HL-60 (cell line): ENCODE measurements around the gene MEIOSIN.
"Not testable (repeated sequence)": the region's sequence is repeated elsewhere in the genome, so short reads cannot be mapped to it uniquely, and the experiment has no call there.

Experiments
- DNase-seq, 2 experiments: peaks; one replicate each; pipeline ENCODE4 v3.0.0-alpha.2; 2010 to 2020; ENCODE audit warnings: low read depth in 1 of 2, low spot score in 1 of 2
- H3K27ac ChIP-seq: fragments of 250-450 bp; sonication (Bioruptor Pico); replicated peaks from 2 replicates; pipeline ENCODE4 v1.5.1; 2020; ENCODE audit warnings: mild to moderate bottlenecking, moderate library complexity
- H3K27me3 ChIP-seq: fragments of 250-450 bp; sonication (Bioruptor Pico); 2 replicates; pipeline ENCODE4 v1.5.1; 2021; ENCODE audit warnings: mild to moderate bottlenecking, moderate library complexity; ENCODE audit not compliant: insufficient read depth, poor library complexity, severe bottlenecking
- H3K4me3 ChIP-seq: replicated peaks from 2 replicates; pipeline ENCODE4 v1.5.1; 2011; ENCODE audit warnings: mild to moderate bottlenecking, control low read depth, low read length; ENCODE audit not compliant: insufficient read depth
- GABPA ChIP-seq: IDR thresholded peaks from 2 replicates; pipeline ENCODE4 v1.6.1; 2012; ENCODE audit warnings: low read depth
- POLR2AphosphoS5 ChIP-seq: IDR thresholded peaks from 2 replicates; pipeline ENCODE4 v1.6.1; 2012; ENCODE audit warnings: low read depth
- SPI1 ChIP-seq: IDR thresholded peaks from 2 replicates; pipeline ENCODE4 v1.6.1; 2012; ENCODE audit warnings: low read depth, mild to moderate bottlenecking, borderline replicate concordance
- TF ChIP-seq, protein P1 (sequence below): IDR thresholded peaks from one replicate; pipeline ENCODE4 v1.5.1; 2011; ENCODE audit warnings: low read length, control low read depth, inconsistent platforms; ENCODE audit not compliant: insufficient read depth
- TF ChIP-seq, protein P2 (sequence below): IDR thresholded peaks from 2 replicates; pipeline ENCODE4 v1.6.1; 2012; ENCODE audit warnings: low read depth; ENCODE audit not compliant: insufficient replicate concordance

Gene MEIOSIN

DNA sequence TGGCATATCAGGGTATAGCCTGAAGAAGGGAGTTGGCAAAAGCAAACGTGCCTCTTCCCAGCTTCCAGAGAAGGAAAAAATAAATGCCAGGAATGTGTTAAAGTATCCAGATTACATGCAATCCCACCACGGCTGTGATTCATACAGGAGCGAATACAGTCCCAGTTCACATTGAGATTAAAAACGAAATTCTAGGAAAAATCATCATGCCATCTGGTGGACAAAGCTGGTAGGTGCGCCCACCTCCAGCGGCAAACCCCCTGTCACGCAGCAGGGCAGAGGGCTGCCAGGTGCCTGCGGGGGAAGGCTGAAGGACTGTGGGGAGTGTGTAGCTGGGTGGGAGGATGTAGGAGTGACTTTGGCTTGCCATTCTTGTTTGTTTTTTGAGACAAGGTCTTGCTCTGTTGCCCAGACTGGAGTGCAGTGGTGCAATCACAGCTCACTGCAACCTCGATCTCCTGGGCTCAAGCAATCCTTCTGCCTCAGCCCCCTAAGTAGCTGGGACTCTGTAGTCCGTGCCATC, 65.8 kb downstream of the MEIOSIN start:
- TF ChIP-seq GABPA: no peak
- TF ChIP-seq, protein P1, sequence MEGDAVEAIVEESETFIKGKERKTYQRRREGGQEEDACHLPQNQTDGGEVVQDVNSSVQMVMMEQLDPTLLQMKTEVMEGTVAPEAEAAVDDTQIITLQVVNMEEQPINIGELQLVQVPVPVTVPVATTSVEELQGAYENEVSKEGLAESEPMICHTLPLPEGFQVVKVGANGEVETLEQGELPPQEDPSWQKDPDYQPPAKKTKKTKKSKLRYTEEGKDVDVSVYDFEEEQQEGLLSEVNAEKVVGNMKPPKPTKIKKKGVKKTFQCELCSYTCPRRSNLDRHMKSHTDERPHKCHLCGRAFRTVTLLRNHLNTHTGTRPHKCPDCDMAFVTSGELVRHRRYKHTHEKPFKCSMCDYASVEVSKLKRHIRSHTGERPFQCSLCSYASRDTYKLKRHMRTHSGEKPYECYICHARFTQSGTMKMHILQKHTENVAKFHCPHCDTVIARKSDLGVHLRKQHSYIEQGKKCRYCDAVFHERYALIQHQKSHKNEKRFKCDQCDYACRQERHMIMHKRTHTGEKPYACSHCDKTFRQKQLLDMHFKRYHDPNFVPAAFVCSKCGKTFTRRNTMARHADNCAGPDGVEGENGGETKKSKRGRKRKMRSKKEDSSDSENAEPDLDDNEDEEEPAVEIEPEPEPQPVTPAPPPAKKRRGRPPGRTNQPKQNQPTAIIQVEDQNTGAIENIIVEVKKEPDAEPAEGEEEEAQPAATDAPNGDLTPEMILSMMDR: peak; percentile 73
- TF ChIP-seq, protein P2, sequence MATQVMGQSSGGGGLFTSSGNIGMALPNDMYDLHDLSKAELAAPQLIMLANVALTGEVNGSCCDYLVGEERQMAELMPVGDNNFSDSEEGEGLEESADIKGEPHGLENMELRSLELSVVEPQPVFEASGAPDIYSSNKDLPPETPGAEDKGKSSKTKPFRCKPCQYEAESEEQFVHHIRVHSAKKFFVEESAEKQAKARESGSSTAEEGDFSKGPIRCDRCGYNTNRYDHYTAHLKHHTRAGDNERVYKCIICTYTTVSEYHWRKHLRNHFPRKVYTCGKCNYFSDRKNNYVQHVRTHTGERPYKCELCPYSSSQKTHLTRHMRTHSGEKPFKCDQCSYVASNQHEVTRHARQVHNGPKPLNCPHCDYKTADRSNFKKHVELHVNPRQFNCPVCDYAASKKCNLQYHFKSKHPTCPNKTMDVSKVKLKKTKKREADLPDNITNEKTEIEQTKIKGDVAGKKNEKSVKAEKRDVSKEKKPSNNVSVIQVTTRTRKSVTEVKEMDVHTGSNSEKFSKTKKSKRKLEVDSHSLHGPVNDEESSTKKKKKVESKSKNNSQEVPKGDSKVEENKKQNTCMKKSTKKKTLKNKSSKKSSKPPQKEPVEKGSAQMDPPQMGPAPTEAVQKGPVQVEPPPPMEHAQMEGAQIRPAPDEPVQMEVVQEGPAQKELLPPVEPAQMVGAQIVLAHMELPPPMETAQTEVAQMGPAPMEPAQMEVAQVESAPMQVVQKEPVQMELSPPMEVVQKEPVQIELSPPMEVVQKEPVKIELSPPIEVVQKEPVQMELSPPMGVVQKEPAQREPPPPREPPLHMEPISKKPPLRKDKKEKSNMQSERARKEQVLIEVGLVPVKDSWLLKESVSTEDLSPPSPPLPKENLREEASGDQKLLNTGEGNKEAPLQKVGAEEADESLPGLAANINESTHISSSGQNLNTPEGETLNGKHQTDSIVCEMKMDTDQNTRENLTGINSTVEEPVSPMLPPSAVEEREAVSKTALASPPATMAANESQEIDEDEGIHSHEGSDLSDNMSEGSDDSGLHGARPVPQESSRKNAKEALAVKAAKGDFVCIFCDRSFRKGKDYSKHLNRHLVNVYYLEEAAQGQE: no peak
- no peak overlapping the region for H3K27ac ChIP-seq

DNA sequence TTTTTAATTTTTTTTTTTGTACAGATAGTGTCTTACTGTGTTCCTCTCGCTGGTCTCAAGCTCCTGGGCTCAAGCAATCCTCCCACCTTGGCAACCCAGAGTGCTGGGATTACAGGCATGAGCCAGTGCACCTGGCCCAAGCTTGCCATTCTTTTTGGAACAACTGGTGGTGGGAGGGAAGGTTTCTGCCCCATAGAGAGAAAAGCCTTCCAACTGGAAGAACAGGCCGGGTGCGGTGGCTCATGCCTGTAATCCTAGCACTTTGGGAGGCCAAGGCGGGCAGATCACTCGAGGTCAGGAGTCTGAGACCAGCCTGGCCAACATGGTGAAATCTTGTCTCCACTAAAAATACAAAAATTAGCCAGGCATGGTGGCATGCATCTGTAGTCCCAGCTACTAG, 66.3 kb downstream of the MEIOSIN start:
- not testable (repeated sequence) for H3K4me3 ChIP-seq, H3K27ac ChIP-seq, DNase-seq
- H3K27me3 ChIP-seq: peaks cover 42% of the 10 kb centered on the region

More for the DNA sequence above, 65.8 kb downstream of the MEIOSIN start:
- peak in 1 of 2 experiments; percentile 30 for DNase-seq
- Histone ChIP-seq H3K27me3 (peaks cover 42% of the 10 kb centered on the region), H3K4me3 (no peak overlapping the region)

DNA sequence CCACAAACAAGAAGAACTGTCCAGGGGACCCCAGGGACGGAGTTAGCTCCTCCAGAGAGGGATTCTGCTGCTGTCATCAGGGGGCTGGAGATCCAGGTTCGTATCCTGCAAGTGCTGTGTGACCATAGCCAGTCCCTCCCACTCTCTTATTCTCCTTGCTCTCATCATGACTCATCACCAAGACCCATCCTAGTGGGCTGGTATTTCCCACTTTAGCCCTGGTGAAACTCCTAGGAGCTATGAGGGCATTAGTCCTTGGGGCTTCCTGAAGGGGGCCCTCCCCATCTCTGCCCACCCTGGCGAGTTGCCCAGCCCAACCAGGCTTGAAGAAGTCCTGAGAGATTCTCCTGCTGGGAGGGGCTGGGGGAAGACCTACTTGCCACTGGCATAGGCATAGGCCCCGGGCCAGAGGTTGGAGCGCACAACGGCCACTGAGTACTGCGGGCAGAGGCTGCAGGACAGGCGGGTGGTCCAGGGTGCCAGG, 66.9 kb downstream of the MEIOSIN start:
- DNase-seq: no peak
- TF ChIP-seq, protein P2: no peak
- H3K4me3 ChIP-seq: no peak overlapping the region
- peaks cover 39% of the 10 kb centered on the region for H3K27me3 ChIP-seq
- H3K27ac ChIP-seq: no peak overlapping the region

DNA sequence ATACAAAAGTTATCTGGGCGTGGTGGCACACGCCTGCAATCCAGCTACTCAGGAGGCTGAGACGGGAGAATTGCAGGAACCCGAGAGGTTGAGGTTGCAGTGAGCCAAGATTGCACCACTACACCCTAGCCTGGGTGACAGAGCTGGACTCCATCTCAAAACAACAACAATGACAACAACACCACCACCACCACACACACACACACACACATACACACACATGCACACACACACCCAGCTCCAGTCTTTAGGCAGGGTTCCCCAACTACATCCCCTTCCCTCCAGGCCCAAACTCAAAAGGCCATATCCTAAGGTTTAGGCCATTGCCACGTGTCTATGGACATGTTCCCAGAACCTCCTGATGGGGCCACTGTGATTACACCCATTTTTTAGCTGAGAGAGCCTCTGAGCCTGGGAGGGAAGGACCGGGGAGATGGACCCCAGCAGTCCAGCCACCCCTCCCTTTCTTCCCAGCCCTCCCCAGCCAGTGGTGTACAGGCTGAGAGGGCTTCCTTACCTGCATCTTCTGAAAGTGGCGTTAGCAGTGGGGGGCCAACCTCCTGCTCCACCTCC, 68.5 kb downstream of the MEIOSIN start:
- H3K27me3 ChIP-seq: peaks cover 30% of the 10 kb centered on the region
- no peak overlapping the region for H3K4me3 ChIP-seq
- no peak for TF ChIP-seq POLR2AphosphoS5
- TF ChIP-seq, protein P2: no peak
- no peak for TF ChIP-seq SPI1
- no peak for TF ChIP-seq GABPA
- TF ChIP-seq, protein P1: no peak

More for the DNA sequence above, 68.5 kb downstream of the MEIOSIN start:
- no peak overlapping the region for H3K27ac ChIP-seq
- no peak for DNase-seq
